ENCODE data around the gene OXSR1.
"Not testable (repeated sequence)": the region's sequence is repeated elsewhere in the genome, so short reads cannot be mapped to it uniquely, and the experiment has no call there.

Gene OXSR1

DNA sequence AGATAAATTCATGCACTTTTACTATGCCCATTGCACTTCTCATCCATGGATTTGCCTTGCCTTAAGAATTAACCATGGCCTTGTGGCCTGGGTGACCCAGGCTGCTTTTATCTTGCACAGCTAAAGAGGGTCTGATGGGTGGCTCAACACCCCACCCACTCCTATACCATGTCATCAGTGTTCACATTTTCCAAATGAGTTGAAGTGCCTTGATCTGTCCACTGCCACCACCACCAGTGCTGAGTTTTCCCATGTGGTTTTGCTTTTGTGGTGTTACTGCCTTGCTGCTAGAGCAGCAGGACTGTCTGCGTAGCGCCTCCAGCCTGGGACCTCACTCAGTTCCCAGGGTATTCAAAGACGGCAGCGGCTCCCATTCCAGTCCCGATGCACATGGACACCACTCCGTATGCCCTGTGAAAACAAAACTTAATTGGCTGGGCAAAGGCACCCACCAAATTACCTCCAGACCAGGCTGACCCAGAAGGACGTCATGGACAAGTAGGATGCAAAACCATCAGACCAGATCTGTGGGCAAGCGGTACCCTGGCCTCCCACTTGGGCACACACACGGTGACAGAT lies 42.5 kb upstream of the OXSR1 start:
- no peak overlapping the region for H3K27ac Mint-ChIP-seq
- H3K4me3 Mint-ChIP-seq = no peak overlapping the region
- H3K9me3 Mint-ChIP-seq = no peaks in the 10 kb centered on the region
- H3K27me3 Mint-ChIP-seq = no peaks in the 10 kb centered on the region
- DNase-seq (ENCODE audit: low spot score in 2 of 2) (no peak), ATAC-seq (ENCODE audit: low read depth) (no peak)
- peaks cover 35% of the 10 kb centered on the region for H3K36me3 Mint-ChIP-seq
- peaks cover 8% of the 10 kb centered on the region for H3K4me1 Mint-ChIP-seq

DNA sequence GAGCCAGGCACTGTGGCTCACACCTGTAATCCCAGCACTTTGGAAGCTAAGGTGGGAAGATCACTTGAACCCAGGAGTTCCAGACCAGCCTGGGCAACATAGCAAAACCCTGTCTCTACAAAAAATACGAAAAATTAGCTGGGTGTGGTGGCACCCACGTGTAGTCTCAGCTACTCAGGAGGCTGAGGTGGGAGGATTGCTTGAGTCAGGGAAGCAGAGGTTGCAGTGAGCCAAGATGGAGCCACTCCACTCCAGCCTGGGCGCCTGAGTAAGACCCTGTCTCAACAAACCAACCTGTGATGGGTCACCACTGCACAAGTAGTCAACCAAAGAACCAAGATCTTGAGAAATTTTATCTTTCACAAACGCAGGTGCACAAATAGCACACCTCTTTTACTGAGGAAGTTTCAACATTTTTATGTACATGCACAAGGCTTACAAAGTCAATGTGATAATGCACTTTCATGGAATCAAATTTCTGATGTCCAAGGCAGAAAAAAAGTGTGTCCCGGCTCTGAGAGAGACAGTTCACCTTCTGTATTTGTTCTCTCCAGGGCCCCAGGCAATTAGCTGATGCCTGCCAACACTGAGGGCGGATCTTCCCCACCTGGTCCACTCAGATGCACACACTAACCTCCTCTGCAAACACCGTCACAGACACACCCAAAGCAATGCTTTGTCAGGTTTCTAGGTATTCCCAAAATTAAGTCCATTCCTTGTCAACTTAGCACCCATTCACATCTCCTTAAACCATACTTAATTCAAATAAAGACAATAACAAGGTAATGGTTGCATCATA lies 40.8 kb upstream of the OXSR1 start:
- Mint-ChIP-seq H3K36me3 (peaks cover 39% of the 10 kb centered on the region), H3K9me3 (no peaks in the 10 kb centered on the region), H3K4me1 (peaks cover 4% of the 10 kb centered on the region), H3K4me3 (no peak overlapping the region), H3K27ac (no peak overlapping the region), H3K27me3 (no peaks in the 10 kb centered on the region)
- no peak for DNase-seq (ENCODE audit: low spot score in 2 of 2)
- no peak for ATAC-seq (ENCODE audit: low read depth)

DNA sequence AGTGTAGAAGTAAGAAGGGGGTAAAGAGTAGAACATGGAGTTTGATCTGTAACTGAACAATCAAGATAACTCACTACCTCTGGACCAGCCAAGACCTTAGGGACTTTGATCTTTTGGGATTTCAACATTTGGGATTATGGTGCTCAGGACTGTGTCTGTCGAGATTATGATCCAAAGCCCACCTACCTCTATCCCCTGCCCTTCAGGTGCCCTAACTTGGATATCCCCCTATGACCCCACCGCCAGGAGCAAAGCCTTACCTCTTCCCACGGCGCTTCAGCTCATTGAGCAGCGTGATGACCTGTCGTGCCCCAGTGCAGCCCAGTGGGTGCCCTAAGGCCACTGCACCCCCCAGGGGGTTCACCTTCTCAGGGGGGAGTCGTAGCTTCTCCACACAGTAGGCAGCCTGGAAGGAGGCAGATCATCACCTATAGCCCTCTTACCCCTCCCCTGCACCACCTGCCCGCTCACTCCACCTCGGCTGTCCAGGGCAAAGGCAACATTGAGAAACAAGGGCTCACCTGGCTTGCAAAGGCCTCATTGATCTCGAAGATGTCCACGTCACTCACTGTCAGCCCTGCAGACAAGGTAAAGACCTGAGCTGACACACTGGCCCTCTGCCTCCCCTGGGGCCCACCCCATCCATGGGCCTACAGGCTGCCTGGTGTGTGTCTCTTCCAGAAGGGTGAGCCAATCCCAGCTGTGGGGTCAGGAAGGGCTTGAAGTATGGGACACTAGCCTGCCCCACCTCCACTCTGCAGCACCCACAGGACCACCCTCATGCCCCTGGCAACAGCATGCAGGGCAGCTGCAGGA lies 39.8 kb upstream of the OXSR1 start:
- Mint-ChIP-seq H3K4me3 (no peak overlapping the region), H3K4me1 (peaks cover 4% of the 10 kb centered on the region), H3K9me3 (no peaks in the 10 kb centered on the region), H3K27me3 (no peaks in the 10 kb centered on the region), H3K27ac (no peak overlapping the region), H3K36me3 (peaks cover 36% of the 10 kb centered on the region)
- no peak for DNase-seq (ENCODE audit: low spot score in 2 of 2)
- no peak for ATAC-seq (ENCODE audit: low read depth)

DNA sequence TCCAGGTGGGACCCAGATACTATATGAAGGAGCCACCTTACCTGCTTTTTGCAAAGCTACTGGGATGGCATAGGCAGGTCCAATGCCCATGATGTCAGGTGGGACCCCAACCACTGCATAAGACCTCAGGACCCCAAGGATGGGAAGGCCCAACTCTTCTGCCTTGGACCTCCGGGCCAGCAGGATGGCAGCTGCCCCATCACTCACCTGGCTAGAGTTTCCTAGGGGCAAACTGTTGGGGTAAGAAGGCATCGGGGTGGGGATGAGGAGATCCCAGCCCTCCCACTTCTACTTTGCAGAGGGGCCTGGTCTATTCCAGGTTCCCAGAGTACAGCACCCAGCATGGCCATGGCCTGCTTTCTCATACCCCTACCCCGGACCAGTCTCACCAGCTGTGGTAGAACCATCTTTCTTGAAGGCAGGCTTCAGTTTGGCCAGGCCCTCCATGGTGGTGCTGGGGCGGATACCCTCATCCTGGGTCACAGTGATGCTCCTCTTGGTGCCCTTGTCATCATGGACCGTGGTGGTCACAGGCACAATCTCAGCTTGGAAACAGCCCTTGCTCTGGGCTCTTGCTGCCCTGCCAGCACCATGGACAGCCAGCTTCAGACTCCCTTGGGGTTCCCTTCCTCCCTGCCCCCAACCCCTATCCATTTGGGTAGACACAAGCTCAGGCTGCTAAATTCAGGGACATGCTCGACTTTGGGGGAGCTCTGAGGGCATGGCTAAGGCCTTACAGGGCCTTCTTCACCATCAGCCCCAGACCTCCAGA lies 39.0 kb upstream of the OXSR1 start:
- Mint-ChIP-seq H3K27ac (no peak overlapping the region), H3K9me3 (no peaks in the 10 kb centered on the region), H3K4me1 (peaks cover 4% of the 10 kb centered on the region), H3K27me3 (no peaks in the 10 kb centered on the region), H3K4me3 (no peak overlapping the region), H3K36me3 (peaks cover 32% of the 10 kb centered on the region)
- ATAC-seq (ENCODE audit: low read depth) (no peak), DNase-seq (ENCODE audit: low spot score in 2 of 2) (no peak)

DNA sequence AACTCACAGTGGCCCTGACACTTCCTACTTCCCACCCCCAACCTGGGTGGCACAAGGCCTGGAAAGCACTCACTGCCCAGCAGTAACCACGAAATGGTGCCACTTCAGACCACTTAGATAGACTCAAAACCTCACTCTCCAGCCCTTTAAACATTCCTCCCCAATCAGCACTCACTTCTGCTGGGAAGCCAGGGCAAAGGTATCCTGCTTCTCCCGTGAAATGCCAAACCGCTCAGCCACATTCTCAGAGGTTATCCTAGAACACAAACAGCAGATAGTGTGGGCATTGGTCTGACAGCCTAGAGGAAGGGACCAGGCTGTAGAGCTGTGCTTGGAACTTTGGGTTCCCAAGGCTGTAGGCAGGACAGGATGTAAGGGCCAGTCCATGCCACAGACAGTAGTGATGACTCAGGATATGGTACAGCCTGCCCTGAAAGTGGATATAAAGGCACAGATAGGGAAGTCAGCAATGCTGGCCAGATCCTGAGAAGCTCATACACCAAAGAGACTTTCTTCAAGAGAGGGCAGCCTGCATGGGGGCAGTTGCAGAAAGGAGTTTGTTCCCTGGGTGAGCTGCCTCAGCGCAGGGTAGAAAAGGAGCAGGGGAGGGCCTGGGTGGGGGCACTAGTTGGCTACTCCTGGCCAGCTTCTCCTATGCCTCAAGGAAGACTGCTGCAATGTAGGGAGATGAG lies 37.6 kb upstream of the OXSR1 start:
- ATAC-seq (ENCODE audit: low read depth) = no peak

DNA sequence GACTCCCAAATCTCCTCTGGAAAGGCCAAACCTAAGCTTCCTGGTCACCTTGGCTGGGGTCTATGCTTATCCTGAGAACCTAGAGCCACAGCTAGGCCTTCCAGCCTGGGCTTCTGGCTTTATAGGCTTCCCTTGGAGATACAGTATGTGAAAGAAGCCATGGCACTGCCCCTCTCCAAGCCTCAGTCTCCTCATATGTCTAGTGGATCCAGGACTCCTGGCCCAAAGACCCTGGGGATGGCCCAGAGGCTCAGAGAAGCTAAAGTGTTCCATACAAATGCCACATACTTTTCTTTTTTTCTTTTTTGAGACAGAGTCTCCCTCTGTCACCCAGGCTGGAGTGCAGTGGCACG lies 37.1 kb upstream of the OXSR1 start:
- DNase-seq (ENCODE audit: low spot score in 2 of 2) (no peak), ATAC-seq (ENCODE audit: low read depth) (no peak)
- peaks cover 8% of the 10 kb centered on the region for H3K4me1 Mint-ChIP-seq
- H3K4me3 Mint-ChIP-seq = no peak overlapping the region
- peaks cover 23% of the 10 kb centered on the region for H3K36me3 Mint-ChIP-seq
- no peak overlapping the region for H3K27ac Mint-ChIP-seq
- no peaks in the 10 kb centered on the region for H3K9me3 Mint-ChIP-seq
- H3K27me3 Mint-ChIP-seq = no peaks in the 10 kb centered on the region

More for the DNA sequence above, 37.6 kb upstream of the OXSR1 start:
- Mint-ChIP-seq H3K27ac (no peak overlapping the region), H3K4me3 (no peak overlapping the region), H3K4me1 (peaks cover 5% of the 10 kb centered on the region), H3K36me3 (peaks cover 26% of the 10 kb centered on the region), H3K27me3 (no peaks in the 10 kb centered on the region), H3K9me3 (no peaks in the 10 kb centered on the region)
- no peak for DNase-seq (ENCODE audit: low spot score in 2 of 2)

DNA sequence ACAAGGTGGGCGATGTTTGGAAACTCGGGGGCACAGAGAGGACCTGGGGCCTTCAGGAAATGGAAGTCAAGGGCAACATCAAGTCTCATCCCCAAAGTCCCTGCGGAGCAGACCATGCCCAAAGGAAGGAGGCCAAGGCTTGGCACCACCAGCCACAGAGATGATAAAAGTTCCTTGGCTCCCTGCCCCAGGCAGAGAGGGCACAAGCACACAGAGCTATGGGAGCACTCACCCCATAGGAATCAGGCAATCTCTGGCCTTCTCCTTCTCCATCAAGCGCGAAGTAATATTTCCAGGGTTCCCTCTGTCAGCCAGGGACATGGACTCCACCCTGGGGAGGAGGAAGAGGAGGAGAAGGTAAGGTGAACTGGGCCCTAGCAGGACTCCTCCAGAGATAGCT lies 36.3 kb upstream of the OXSR1 start:
- Mint-ChIP-seq H3K4me1 (peaks cover 8% of the 10 kb centered on the region), H3K27ac (no peak overlapping the region), H3K9me3 (no peaks in the 10 kb centered on the region), H3K27me3 (no peaks in the 10 kb centered on the region), H3K36me3 (peaks cover 23% of the 10 kb centered on the region), H3K4me3 (no peak overlapping the region)
- DNase-seq (ENCODE audit: low spot score in 2 of 2) (no peak), ATAC-seq (ENCODE audit: low read depth) (no peak)

DNA sequence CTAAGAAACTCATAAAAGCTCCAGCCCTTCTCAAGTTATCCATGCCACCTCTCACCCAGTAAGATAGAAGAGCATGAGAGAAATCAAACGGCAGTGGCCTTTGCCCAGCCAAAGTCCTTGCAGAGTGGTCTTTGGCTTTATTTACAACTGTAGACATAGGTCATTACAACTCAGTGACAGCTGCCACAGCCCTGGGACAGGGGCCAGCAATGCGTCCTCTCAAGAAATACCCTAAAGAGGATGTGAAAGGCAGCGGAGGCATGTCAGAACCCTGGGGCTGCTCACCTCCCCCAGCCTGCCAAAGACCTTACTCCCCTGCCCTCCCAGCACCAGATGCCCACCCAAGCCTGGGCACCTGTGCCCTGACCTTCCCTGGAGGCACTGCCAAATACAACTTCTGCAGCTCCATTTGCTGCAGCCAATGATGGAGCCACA lies 34.7 kb upstream of the OXSR1 start:
- Mint-ChIP-seq H3K4me1 (peaks cover 14% of the 10 kb centered on the region), H3K36me3 (peaks cover 17% of the 10 kb centered on the region), H3K27ac (no peak overlapping the region), H3K27me3 (no peaks in the 10 kb centered on the region), H3K9me3 (no peaks in the 10 kb centered on the region), H3K4me3 (no peak overlapping the region)
- no peak for DNase-seq (ENCODE audit: low spot score in 2 of 2)
- ATAC-seq (ENCODE audit: low read depth) = no peak

DNA sequence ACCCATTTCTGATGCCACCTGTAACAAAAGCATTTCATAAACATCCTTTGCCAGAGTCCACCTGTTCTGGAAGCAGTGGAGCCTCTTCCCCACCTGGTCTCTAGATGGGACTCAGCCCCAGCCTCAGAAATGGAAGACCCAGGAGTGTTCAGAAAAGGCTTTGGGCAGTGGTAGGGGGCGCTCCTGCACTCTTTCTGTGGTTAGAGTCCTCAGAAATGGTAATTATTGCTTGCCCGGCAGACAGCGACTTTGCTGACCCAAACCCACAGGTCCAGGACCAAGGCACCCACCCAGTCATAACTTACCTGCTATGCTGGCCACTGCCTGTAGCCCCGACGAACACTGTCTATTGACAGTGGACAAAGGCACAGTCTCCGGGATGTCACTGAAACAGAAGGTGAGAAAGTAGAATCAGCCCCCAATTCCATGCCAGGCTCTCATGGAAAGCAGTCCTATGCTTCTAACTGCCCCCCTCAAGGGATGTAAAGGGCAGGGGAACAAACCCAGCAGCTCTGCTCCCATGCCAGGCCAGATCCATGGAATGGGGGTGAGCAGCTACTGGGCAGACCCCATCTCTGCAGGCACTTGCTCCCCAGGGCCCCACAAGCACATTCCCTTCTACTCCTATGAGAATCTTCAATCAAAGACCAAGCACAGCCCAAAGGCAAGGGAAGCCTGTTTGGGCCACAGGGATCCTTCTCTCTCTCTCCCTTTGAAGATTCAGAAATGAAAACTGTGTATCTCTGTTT lies 33.5 kb upstream of the OXSR1 start:
- DNase-seq (ENCODE audit: low spot score in 2 of 2) (no peak), ATAC-seq (ENCODE audit: low read depth) (peak; percentile 40)
- no peak overlapping the region for H3K27ac Mint-ChIP-seq
- no peak overlapping the region for H3K4me3 Mint-ChIP-seq
- peaks cover 21% of the 10 kb centered on the region for H3K4me1 Mint-ChIP-seq
- H3K36me3 Mint-ChIP-seq = peaks cover 12% of the 10 kb centered on the region
- no peaks in the 10 kb centered on the region for H3K27me3 Mint-ChIP-seq
- H3K9me3 Mint-ChIP-seq = no peaks in the 10 kb centered on the region

DNA sequence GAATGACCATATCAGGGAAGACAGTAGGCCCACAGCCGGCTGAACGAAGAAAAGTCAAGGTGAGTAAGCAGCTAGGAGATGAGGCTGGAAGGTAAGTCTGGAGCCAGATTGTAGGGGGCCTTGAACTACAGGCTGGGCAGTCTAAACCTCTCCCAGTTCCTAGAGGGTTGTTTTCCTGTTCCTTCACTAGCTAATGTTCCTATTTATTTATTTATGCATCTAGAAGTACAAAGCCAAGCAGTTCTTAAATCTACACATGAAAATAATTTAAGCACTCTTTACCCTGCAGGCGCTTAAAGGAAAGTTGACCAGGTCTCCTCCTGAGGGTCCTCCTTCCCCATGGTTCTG lies 32.2 kb upstream of the OXSR1 start:
- Mint-ChIP-seq H3K4me1 (peaks cover 24% of the 10 kb centered on the region), H3K4me3 (no peak overlapping the region), H3K36me3 (peaks cover 8% of the 10 kb centered on the region), H3K27me3 (no peaks in the 10 kb centered on the region), H3K27ac (no peak overlapping the region), H3K9me3 (no peaks in the 10 kb centered on the region)
- DNase-seq (ENCODE audit: low spot score in 2 of 2) (no peak), ATAC-seq (ENCODE audit: low read depth) (no peak)

DNA sequence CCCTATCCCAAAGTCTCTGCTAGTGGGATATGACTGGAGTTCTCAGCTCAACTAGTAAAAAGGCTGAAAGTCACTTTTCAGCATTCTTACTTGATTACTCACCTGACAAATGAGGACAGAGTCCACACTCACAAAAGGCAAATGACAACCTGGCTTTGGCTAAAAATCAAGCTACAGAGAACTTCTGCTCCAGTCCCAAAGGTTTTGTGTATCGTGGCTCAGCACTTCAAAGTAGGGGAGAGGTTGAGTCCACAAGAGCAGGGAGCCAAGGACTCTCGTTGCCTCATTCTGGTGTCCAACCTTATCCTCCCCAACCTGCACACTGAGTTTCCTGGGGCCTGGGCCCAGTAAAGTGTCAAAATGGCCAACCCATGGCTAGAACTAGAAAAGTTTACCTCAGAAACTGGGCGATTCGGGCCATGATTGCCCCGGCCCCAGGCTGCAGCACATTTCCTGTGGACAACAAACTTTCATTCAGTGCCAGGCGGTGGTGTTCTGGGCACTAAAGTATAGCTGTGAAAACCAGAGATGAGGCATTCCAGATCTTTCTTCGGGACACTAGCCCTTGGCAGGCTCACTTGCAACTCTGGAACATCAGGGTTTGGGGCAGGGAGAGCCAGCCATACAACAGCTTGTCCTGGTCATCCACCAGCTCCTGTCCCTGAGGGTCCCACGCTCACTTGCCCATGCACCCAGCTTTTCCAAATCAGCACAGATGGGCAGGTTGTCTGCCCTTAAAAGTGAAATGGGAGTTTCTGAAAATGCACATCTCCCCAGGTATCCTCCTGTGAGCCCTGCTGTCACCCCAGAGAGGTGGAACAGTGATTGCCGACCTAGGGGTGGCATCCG lies 31.6 kb upstream of the OXSR1 start:
- DNase-seq (ENCODE audit: low spot score in 2 of 2) (no peak), ATAC-seq (ENCODE audit: low read depth) (no peak)
- Mint-ChIP-seq H3K27ac (no peak overlapping the region), H3K27me3 (no peaks in the 10 kb centered on the region), H3K36me3 (peaks cover 7% of the 10 kb centered on the region), H3K9me3 (no peaks in the 10 kb centered on the region), H3K4me1 (peaks cover 26% of the 10 kb centered on the region), H3K4me3 (no peak overlapping the region)

DNA sequence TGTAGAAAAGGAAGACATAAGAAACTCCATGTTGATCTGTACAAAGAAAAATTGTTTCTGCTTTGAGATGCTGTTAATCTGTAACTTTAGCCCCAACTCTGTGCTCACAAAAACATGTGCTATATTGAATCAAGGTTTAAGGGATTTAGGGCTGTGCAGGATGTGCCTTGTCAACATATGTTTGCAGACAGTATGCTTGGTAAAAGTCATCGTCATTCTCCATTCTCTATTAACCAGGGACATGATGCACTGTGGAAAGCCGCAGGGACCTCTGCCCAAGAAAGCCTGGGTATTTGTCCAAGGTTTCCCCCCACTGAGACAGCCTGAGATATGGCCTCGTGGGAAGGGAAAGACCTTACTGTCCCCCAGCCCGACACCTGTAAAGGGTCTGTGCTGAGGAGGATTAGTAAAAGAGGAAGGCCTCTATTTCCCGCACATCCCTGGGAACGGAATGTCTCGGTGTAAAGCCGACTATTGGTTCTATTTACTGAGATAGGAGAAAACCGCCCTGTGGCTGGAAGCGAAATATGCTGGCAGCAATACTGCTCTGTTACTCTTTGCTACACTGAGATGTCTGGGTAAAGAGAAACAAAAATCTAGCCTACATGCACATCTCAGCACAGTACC lies 30.7 kb upstream of the OXSR1 start:
- H3K27me3 Mint-ChIP-seq; ATAC-seq (ENCODE audit: low read depth); H3K36me3 Mint-ChIP-seq; H3K9me3 Mint-ChIP-seq; DNase-seq (ENCODE audit: low spot score in 2 of 2): not testable (repeated sequence)
- Mint-ChIP-seq H3K4me3 (peak overlapping the region; percentile 92), H3K4me1 (peaks cover 30% of the 10 kb centered on the region), H3K27ac (peak overlapping the region; percentile 72)
